Measurements from ENCODE around the gene HLCS. TPM values are rescaled to one million over a fixed set of nuclear protein-coding genes. Genes with fewer than 3 reads are reported as not detected.

HLCS gene
- polyA plus RNA-seq, 1 donor (not counting 4 experiments of a cell fraction or from before 2014, with no cell fraction given): 11.5 TPM

DNA sequence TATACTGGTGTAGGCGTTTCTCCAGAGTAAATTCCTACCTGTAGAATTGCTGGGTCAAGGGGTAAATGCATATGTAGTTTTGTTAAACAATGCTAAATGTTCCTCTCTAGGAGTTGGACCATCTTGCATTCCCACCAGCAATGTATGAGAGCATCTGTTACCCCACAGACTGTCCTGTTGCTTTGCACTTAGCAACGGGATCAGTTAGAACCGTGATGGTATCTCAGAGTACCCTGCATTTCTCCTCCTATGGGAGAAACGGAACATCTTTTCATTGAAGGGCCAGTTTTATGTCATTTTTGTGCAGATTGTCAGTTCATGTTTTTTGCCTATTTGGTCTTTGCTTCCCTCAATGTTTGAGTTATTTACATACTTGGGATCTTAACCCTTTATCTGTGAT, 22.1 kb upstream of the HLCS start:
- Histone ChIP-seq H3K27me3 (ENCODE audit: control insufficient read depth, extremely low read depth, insufficient read depth, low read length) (no peaks in the 10 kb centered on the region), H3K4me1 (ENCODE audit: control insufficient read depth, extremely low read depth, insufficient read depth, low read length) (no peaks in the 10 kb centered on the region), H3K4me2 (ENCODE audit: control insufficient read depth, extremely low read depth, insufficient read depth, low read depth, low read length) (no peak overlapping the region), H3K4me3 (ENCODE audit: control insufficient read depth in 2 of 3, extremely low read depth in 1 of 3, insufficient read depth in 2 of 3, low read depth in 1 of 3, low read length in 3 of 3) (no peak overlapping the region), H3K9ac (ENCODE audit: control insufficient read depth, extremely low read depth, insufficient read depth, low read length) (no peak overlapping the region), H3K36me3 (ENCODE audit: control insufficient read depth in 2 of 2, extremely low read depth in 1 of 2, insufficient read depth in 2 of 2, low read length in 2 of 2) (no peaks in the 10 kb centered on the region), H3K9me3 (ENCODE audit: control insufficient read depth, low read depth, low read length) (no peaks in the 10 kb centered on the region), H4K20me1 (ENCODE audit: control insufficient read depth, extremely low read depth, insufficient read depth, low read length) (no peaks in the 10 kb centered on the region), H3K9me1 (ENCODE audit: control insufficient read depth, extremely low read depth, insufficient read depth, low read length) (no peaks in the 10 kb centered on the region), H2AFZ (ENCODE audit: control insufficient read depth, low read length) (no peak overlapping the region), H3K79me2 (ENCODE audit: control insufficient read depth, insufficient read depth, low read length) (no peaks in the 10 kb centered on the region), H3K27ac (ENCODE audit: control insufficient read depth, insufficient read depth, low read length) (no peak overlapping the region)
- no peak for DNase-seq (ENCODE audit: low read depth, low spot score)
- no peak for TF ChIP-seq EZH2 (IDR thresholded peaks at IDR 0.05; ENCODE audit: low read length)
- TF ChIP-seq, protein P1, sequence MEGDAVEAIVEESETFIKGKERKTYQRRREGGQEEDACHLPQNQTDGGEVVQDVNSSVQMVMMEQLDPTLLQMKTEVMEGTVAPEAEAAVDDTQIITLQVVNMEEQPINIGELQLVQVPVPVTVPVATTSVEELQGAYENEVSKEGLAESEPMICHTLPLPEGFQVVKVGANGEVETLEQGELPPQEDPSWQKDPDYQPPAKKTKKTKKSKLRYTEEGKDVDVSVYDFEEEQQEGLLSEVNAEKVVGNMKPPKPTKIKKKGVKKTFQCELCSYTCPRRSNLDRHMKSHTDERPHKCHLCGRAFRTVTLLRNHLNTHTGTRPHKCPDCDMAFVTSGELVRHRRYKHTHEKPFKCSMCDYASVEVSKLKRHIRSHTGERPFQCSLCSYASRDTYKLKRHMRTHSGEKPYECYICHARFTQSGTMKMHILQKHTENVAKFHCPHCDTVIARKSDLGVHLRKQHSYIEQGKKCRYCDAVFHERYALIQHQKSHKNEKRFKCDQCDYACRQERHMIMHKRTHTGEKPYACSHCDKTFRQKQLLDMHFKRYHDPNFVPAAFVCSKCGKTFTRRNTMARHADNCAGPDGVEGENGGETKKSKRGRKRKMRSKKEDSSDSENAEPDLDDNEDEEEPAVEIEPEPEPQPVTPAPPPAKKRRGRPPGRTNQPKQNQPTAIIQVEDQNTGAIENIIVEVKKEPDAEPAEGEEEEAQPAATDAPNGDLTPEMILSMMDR (optimal IDR thresholded peaks at IDR 0.05 in 1 of 3, IDR thresholded peaks at IDR 0.05 in 1 of 3, conservative IDR thresholded peaks at IDR 0.05 in 1 of 3; ENCODE audit: extremely low read depth in 1 of 3, insufficient read depth in 2 of 3, low read length in 3 of 3): no peak
- dilution Hi-C loops (cut with MboI; ENCODE audit: extremely low pct_ligation_motif_present, low sequenced_read_pairs): no loop called here
- no peak for FAIRE-seq

DNA sequence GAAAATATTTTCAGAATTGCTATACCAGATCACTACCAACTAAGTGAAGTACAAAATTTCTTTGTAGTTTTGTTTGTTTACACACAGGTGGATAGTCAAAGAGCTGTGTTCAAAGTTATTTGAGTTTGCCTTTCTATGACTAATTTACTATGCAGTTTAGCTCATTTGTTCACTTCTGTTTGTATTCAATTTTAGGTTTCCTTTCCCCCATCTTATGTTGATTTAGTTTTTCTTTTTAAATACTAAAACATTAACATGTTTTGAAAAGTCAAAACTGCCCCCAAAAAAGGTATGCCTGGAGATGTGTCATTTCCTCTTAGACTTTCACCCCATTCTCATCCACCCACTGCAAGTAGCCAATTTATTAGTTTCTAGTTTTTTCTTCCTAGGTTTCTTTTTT, 21.4 kb upstream of the HLCS start:
- H3K4me3 ChIP-seq (ENCODE audit: control insufficient read depth in 2 of 3, extremely low read depth in 1 of 3, insufficient read depth in 2 of 3, low read depth in 1 of 3, low read length in 3 of 3): no peak overlapping the region
- no peak for FAIRE-seq

More for the DNA sequence above, 21.4 kb upstream of the HLCS start:
- Histone ChIP-seq H4K20me1 (ENCODE audit: control insufficient read depth, extremely low read depth, insufficient read depth, low read length) (no peaks in the 10 kb centered on the region), H3K27me3 (ENCODE audit: control insufficient read depth, extremely low read depth, insufficient read depth, low read length) (no peaks in the 10 kb centered on the region), H2AFZ (ENCODE audit: control insufficient read depth, low read length) (no peak overlapping the region), H3K9ac (ENCODE audit: control insufficient read depth, extremely low read depth, insufficient read depth, low read length) (no peak overlapping the region), H3K4me1 (ENCODE audit: control insufficient read depth, extremely low read depth, insufficient read depth, low read length) (no peaks in the 10 kb centered on the region), H3K4me2 (ENCODE audit: control insufficient read depth, extremely low read depth, insufficient read depth, low read depth, low read length) (no peak overlapping the region), H3K36me3 (ENCODE audit: control insufficient read depth in 2 of 2, extremely low read depth in 1 of 2, insufficient read depth in 2 of 2, low read length in 2 of 2) (no peaks in the 10 kb centered on the region), H3K79me2 (ENCODE audit: control insufficient read depth, insufficient read depth, low read length) (no peaks in the 10 kb centered on the region), H3K9me1 (ENCODE audit: control insufficient read depth, extremely low read depth, insufficient read depth, low read length) (no peaks in the 10 kb centered on the region), H3K9me3 (ENCODE audit: control insufficient read depth, low read depth, low read length) (no peaks in the 10 kb centered on the region), H3K27ac (ENCODE audit: control insufficient read depth, insufficient read depth, low read length) (no peak overlapping the region)
- dilution Hi-C loops (cut with MboI; ENCODE audit: extremely low pct_ligation_motif_present, low sequenced_read_pairs): no loop called here
- no peak for TF ChIP-seq EZH2 (IDR thresholded peaks at IDR 0.05; ENCODE audit: low read length)
- TF ChIP-seq, protein P1 (optimal IDR thresholded peaks at IDR 0.05 in 1 of 3, IDR thresholded peaks at IDR 0.05 in 1 of 3, conservative IDR thresholded peaks at IDR 0.05 in 1 of 3; ENCODE audit: extremely low read depth in 1 of 3, insufficient read depth in 2 of 3, low read length in 3 of 3): no peak
- no peak for DNase-seq (ENCODE audit: low read depth, low spot score)
